NT2/D1 (cell line): Measurements from ENCODE around the gene RBM28.

Source experiments
- DNase-seq: peaks from one replicate; pipeline ENCODE4 v3.0.0-alpha.2; 2011; ENCODE audit warnings: low read depth, low spot score
- H3K27me3 ChIP-seq: 2 replicates; pipeline ENCODE4 v1.6.0; 2011; ENCODE audit warnings: mild to moderate bottlenecking; ENCODE audit not compliant: insufficient read length, insufficient read depth
- H3K36me3 ChIP-seq: 2 replicates; pipeline ENCODE4 v1.6.1; 2011; ENCODE audit warnings: mild to moderate bottlenecking, low read length, mixed read lengths; ENCODE audit not compliant: insufficient read depth, insufficient read length
- H3K4me1 ChIP-seq: 2 replicates; pipeline ENCODE4 v1.5.1; 2011; ENCODE audit not compliant: insufficient read depth, insufficient read length
- H3K4me3 ChIP-seq: 2 replicates; pipeline ENCODE4 v1.5.1; 2011; ENCODE audit warnings: low read depth; ENCODE audit not compliant: insufficient read length
- H3K9ac ChIP-seq: 2 replicates; pipeline ENCODE4 v1.6.0; 2011; ENCODE audit warnings: low read depth; ENCODE audit not compliant: insufficient read length
- H3K9me3 ChIP-seq: 2 replicates; pipeline ENCODE4 v1.5.1; 2011; ENCODE audit warnings: mild to moderate bottlenecking, low read length; ENCODE audit not compliant: insufficient read depth
- SUZ12 ChIP-seq: IDR thresholded peaks from 2 replicates; pipeline ENCODE4 v1.6.1; 2011; ENCODE audit not compliant: insufficient read length, insufficient read depth; ENCODE audit errors: extremely low read depth
- YY1 ChIP-seq: IDR thresholded peaks from 2 replicates; pipeline ENCODE4 v1.6.1; 2011; ENCODE audit not compliant: insufficient read length, insufficient read depth
- ZNF274 ChIP-seq: IDR thresholded peaks from 2 replicates; pipeline ENCODE4 v1.6.1; 2011; ENCODE audit warnings: mild to moderate bottlenecking, low read depth, low read length

RBM28 gene

GRCh38 chr7:128335730-128336129 is 8.0 kb downstream of the RBM28 start:
- DNase-seq, result no peak
- no peak overlapping the region for H3K9ac ChIP-seq
- no peaks in the 10 kb centered on the region for H3K9me3 ChIP-seq
- TF ChIP-seq YY1 (no peak), ZNF274 (no peak), SUZ12 (no peak)
- no peak overlapping the region for H3K4me3 ChIP-seq
- H3K27me3 ChIP-seq, result no peaks in the 10 kb centered on the region
- no peaks in the 10 kb centered on the region for H3K4me1 ChIP-seq
- peaks cover 83% of the 10 kb centered on the region for H3K36me3 ChIP-seq

DNA sequence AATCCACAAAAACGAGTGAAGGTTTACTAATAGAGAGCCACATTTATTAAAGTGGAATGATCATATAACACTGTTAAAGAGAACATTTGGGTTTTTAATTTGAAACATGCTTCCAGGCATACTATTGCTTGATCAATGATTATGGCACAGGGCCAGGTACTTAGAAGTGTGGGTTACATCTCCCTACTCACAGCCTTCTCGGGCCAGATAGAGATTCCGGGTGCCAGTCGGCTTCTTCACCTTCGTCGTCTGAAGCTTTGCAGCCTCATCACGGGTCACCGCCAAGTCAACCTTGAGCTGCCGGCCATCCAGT is 19.4 kb downstream of the RBM28 start:
- H3K9ac ChIP-seq, result no peak overlapping the region
- H3K27me3 ChIP-seq, result no peaks in the 10 kb centered on the region
- H3K9me3 ChIP-seq, result no peaks in the 10 kb centered on the region
- H3K4me3 ChIP-seq, result no peak overlapping the region
- H3K4me1 ChIP-seq, result no peaks in the 10 kb centered on the region
- no peak for DNase-seq
- H3K36me3 ChIP-seq, result peaks cover 76% of the 10 kb centered on the region
- no peak for TF ChIP-seq SUZ12

DNA sequence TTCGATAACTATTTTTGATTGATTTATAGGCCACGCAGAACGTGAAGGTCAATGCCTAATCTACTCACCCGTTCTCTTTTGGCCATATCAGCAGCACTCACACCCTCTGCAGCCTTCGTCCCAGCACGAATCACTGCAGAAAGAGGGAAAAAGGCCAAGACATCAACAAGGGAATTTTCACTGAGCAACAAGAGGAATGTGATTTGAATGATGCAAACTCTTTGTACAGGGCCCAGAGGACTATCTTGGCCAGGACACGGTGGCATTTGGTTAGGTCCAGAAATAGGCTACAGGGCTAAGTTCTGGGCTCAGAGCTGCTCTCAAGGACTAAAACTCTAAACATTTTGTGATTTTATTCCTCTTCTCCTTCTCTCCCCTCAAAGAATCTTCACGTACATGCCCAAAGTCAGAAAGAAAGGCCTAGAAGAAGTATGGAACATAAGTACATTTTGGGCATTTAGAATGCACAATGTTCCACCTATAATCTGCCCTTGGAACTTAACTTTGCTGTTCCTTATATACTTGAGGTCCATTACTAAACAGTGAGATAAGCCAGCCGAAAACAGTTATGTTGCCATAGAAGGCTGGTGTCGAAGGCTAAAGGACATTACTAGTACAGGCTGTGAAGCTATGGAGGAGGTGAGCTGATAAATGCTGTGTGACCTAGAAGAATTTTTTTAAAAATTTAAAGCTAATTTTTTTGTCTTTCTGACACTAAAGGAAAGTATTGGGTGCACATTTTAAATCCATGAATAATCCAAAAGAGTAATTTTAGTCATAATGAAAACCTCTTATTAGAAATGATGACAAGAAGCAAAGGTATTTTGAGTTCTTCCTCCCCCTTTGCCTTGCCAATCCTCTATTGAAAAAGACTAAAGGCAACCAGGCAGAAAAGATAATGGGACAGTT is 20.0 kb downstream of the RBM28 start:
- no peak overlapping the region for H3K9ac ChIP-seq
- no peaks in the 10 kb centered on the region for H3K9me3 ChIP-seq
- TF ChIP-seq YY1 (no peak), SUZ12 (no peak), ZNF274 (no peak)
- H3K4me3 ChIP-seq, result no peak overlapping the region
- no peaks in the 10 kb centered on the region for H3K27me3 ChIP-seq
- H3K36me3 ChIP-seq, result peaks cover 78% of the 10 kb centered on the region
- no peak for DNase-seq
- no peaks in the 10 kb centered on the region for H3K4me1 ChIP-seq

- Histone ChIP-seq H3K4me3 (no peak overlapping the region), H3K36me3 (peaks cover 78% of the 10 kb centered on the region), H3K9me3 (no peaks in the 10 kb centered on the region), H3K27me3 (no peaks in the 10 kb centered on the region), H3K9ac (no peak overlapping the region), H3K4me1 (no peaks in the 10 kb centered on the region)
- no peak for DNase-seq
- TF ChIP-seq YY1 (no peak), ZNF274 (no peak), SUZ12 (no peak)
These were observed 20.7 kb downstream of the RBM28 start for GRCh38 chr7:128323040-128323439.

DNA sequence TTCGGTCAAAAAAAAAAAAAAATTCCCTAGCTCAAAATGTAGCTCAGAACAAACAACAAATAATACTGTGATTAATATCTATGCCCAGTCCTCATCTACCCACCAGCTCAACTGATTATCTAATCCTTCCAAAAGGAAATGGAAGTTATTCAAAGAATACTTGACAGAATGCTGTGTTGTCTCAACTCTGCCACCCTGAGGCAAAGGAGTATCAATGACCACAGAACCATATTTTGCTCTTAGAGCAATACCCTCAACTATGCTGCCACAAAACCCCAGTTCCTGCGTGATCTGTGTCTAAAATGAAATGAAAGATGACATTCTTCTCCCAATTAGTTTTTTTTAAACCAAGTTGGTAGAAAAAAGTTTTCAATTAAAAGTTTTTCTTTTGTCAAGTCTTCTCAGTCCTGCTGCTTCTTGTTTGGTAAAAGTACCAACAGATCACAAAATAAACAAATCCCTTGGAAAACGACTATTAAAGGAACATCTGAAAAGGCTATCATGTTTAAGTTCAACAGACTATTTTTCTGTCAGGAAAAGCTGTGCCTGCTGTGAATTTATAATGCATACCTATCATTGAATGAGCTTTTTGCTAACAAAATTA is 21.6 kb downstream of the RBM28 start:
- Histone ChIP-seq H3K9me3 (no peaks in the 10 kb centered on the region), H3K9ac (no peak overlapping the region), H3K4me1 (no peaks in the 10 kb centered on the region), H3K4me3 (no peak overlapping the region), H3K36me3 (peaks cover 81% of the 10 kb centered on the region), H3K27me3 (no peaks in the 10 kb centered on the region)
- DNase-seq, result no peak
- no peak for TF ChIP-seq YY1
- TF ChIP-seq ZNF274, result no peak
- no peak for TF ChIP-seq SUZ12

GRCh38 chr7:128321044-128321422 is 22.7 kb downstream of the RBM28 start:
- peaks cover 83% of the 10 kb centered on the region for H3K36me3 ChIP-seq
- no peaks in the 10 kb centered on the region for H3K9me3 ChIP-seq
- no peak overlapping the region for H3K4me3 ChIP-seq
- H3K4me1 ChIP-seq, result no peaks in the 10 kb centered on the region
- H3K9ac ChIP-seq, result no peak overlapping the region
- TF ChIP-seq YY1, result no peak
- TF ChIP-seq ZNF274, result no peak
- no peak for TF ChIP-seq SUZ12
- DNase-seq, result no peak
- H3K27me3 ChIP-seq, result no peaks in the 10 kb centered on the region

GRCh38 chr7:128318691-128319090 is 25.0 kb downstream of the RBM28 start:
- no peaks in the 10 kb centered on the region for H3K27me3 ChIP-seq
- no peak overlapping the region for H3K9ac ChIP-seq
- H3K4me3 ChIP-seq, result no peak overlapping the region
- no peaks in the 10 kb centered on the region for H3K4me1 ChIP-seq
- TF ChIP-seq YY1 (no peak), SUZ12 (no peak), ZNF274 (no peak)
- DNase-seq, result no peak
- H3K36me3 ChIP-seq, result peaks cover 77% of the 10 kb centered on the region
- H3K9me3 ChIP-seq, result no peaks in the 10 kb centered on the region
